ENCODE results near the gene PPFIA1.
"Not testable (repeated sequence)": the region's sequence is repeated elsewhere in the genome, so short reads cannot be mapped to it uniquely, and the experiment has no call there.

The PPFIA1 gene

DNA sequence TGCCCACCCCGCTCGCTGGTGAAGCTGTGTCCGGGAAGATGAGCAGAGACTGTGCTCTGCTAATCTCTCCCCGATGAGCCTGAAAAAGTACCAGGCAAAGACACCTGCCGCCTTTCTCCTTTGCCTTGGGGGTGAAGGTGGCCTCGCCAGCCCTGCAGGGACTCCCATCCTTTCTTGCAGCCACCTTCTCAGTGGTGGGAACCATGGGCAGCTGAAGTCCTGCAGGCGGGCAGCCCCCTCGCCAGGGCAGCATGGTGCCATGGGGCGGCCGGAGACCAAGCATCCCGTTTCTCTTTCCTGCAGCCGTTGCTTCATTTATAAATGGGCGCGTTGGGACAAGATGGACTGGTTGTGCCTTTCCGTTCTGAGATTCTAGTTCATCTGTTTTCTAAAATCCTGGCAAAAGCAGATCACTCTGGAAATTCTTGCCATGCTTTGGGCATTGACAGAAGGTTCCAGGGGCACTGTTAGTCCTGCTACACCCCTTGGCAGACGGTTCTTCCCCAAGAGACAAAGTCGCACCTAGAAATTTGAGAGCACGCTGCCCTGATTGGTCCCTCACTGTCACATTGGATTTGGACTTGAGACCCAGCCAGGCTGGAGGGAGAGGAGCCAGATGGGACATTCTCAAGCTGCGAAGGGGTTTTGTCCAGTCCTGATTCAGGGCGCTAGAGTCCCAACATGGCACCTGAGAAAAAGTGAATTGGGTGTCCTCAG lies 135.3 kb downstream of the PPFIA1 start:
- Histone ChIP-seq H3K27ac (no peak overlapping the region), H3K9ac (ENCODE audit: insufficient read length) (no peak overlapping the region), H3K9me3 (ENCODE audit: low read depth, low read length) (no peaks in the 10 kb centered on the region), H3K4me3 (no peak overlapping the region), H3K36me3 (ENCODE audit: insufficient read depth, low read length) (peaks cover 56% of the 10 kb centered on the region)
- TF ChIP-seq FOXP2 (optimal IDR thresholded peaks at IDR 0.05; ENCODE audit: control extremely low read depth, extremely low read length, insufficient read depth) (no peak), EZH2 (IDR thresholded peaks at IDR 0.05) (no peak), POLR2AphosphoS5 (IDR thresholded peaks at IDR 0.05; ENCODE audit: borderline replicate concordance, low read depth, low read length) (no peak)
- DNase-seq (ENCODE audit: low read depth, low spot score): no peak

DNA sequence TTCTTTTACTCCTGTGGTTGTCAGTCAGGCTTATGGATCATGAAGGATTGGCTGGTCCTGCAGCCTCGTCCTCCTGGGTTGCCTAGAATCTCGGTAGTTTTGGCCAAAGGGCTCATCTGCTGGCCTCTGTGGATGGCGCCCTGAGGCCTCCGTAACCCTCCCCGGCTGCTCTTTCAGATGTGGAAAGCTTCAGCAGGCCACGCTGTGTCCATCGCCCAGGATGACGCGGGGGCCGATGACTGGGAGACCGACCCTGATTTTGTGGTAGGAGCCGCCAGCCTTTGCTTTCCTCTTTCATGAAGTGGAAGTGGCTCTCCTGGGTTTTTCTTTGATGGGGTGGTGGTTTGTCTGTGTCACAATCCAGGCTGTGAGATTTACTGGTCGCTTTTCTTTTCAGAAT lies 136.6 kb downstream of the PPFIA1 start:
- TF ChIP-seq POLR2AphosphoS5 (IDR thresholded peaks at IDR 0.05; ENCODE audit: borderline replicate concordance, low read depth, low read length) (no peak), EZH2 (IDR thresholded peaks at IDR 0.05) (no peak), FOXP2 (optimal IDR thresholded peaks at IDR 0.05; ENCODE audit: control extremely low read depth, extremely low read length, insufficient read depth) (no peak)
- Histone ChIP-seq H3K9ac (ENCODE audit: insufficient read length) (no peak overlapping the region), H3K36me3 (ENCODE audit: insufficient read depth, low read length) (peaks cover 68% of the 10 kb centered on the region), H3K4me3 (no peak overlapping the region), H3K9me3 (ENCODE audit: low read depth, low read length) (no peaks in the 10 kb centered on the region), H3K27ac (no peak overlapping the region)
- no peak for DNase-seq (ENCODE audit: low read depth, low spot score)

DNA sequence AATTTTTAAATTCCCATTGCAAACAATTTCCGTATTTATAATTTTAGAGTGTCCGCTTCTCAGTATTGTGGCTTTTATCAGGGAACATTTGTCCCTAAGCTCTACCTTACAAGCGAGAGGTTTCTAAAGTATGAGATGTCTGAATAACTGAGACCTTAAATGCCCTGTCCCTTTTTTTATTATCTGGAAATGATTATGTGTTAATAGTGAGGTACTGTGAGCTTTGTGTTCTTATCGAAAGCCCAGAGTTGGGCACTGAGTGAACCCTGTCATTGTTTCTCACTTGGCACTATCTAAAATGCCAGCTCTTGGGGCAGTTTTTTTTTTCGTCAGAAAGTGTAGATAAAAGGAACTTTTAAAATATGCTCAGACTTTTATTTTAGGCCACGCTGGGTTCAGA lies 137.3 kb downstream of the PPFIA1 start:
- H3K9me3 ChIP-seq (ENCODE audit: low read depth, low read length): no peaks in the 10 kb centered on the region
- no peak overlapping the region for H3K9ac ChIP-seq (ENCODE audit: insufficient read length)
- no peak for TF ChIP-seq FOXP2 (optimal IDR thresholded peaks at IDR 0.05; ENCODE audit: control extremely low read depth, extremely low read length, insufficient read depth)
- no peak for TF ChIP-seq EZH2 (IDR thresholded peaks at IDR 0.05)
- no peak for TF ChIP-seq POLR2AphosphoS5 (IDR thresholded peaks at IDR 0.05; ENCODE audit: borderline replicate concordance, low read depth, low read length)
- no peak overlapping the region for H3K4me3 ChIP-seq
- peaks cover 75% of the 10 kb centered on the region for H3K36me3 ChIP-seq (ENCODE audit: insufficient read depth, low read length)
- no peak overlapping the region for H3K27ac ChIP-seq
- DNase-seq (ENCODE audit: low read depth, low spot score): no peak

DNA sequence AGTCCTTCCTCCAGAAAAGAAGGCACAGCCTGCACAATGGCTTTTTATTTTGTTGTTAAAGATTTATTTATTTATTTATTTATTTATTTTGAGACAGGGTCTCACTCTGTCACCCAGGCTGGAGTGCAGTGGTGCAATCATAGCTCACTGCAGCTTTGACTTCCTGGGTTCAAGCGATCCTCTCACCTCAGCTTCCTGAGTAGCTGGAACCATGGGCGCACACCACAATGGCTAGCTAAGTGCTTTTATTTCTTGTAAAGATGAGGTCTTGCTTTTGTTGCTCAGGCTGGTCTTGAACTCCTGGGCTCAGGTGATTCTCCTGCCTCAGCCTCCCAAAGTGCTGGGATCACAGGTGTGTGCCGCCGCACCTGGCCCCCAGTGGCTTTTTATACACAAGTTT lies 137.8 kb downstream of the PPFIA1 start:
- not testable (repeated sequence) for H3K9ac ChIP-seq (ENCODE audit: insufficient read length); H3K27ac ChIP-seq; DNase-seq (ENCODE audit: low read depth, low spot score); H3K9me3 ChIP-seq (ENCODE audit: low read depth, low read length); H3K4me3 ChIP-seq
- H3K36me3 ChIP-seq (ENCODE audit: insufficient read depth, low read length): peaks cover 79% of the 10 kb centered on the region

DNA sequence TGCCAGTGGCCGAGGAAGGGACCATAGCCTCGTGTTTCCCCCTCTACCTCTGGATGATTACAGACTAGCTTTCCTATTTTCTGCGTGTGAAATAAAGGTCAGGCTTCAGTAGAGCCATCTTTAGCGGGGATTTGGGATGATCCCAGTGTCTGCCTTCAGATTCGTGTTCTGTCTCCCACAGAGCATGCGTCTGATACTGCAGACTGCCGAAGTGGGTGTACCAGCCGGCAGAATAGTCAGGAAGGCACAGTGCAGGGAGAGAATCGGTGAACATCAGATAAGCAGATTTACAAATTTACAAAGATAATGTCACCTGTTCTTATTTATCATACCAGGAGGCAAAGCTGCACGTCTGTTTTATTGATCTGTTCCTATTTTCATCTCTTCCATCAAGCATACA lies 138.9 kb downstream of the PPFIA1 start:
- H3K9ac ChIP-seq (ENCODE audit: insufficient read length): no peak overlapping the region
- H3K9me3 ChIP-seq (ENCODE audit: low read depth, low read length): no peaks in the 10 kb centered on the region
- no peak for DNase-seq (ENCODE audit: low read depth, low spot score)
- H3K4me3 ChIP-seq: no peak overlapping the region
- no peak overlapping the region for H3K27ac ChIP-seq
- no peak for TF ChIP-seq POLR2AphosphoS5 (IDR thresholded peaks at IDR 0.05; ENCODE audit: borderline replicate concordance, low read depth, low read length)
- no peak for TF ChIP-seq EZH2 (IDR thresholded peaks at IDR 0.05)
- no peak for TF ChIP-seq FOXP2 (optimal IDR thresholded peaks at IDR 0.05; ENCODE audit: control extremely low read depth, extremely low read length, insufficient read depth)
- peaks cover 87% of the 10 kb centered on the region for H3K36me3 ChIP-seq (ENCODE audit: insufficient read depth, low read length)

DNA sequence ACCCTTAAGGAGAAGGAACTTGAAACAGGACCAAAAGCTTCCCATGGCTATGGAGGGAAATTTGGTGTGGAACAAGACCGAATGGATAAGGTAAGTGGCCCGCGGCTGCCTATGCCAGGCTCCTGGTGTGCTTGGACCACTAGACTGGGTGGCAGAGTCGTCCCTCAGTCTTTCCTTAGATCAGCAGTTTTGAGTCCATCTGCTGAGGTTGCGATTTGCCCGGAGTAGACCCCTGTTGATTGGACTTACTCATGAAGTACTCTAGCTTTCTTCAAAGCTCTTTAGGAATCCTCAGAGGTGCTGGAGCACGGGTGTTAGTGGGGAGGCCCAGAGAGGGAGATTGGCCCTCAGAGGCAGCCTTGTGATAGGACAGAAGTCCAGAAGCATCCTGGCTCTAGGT lies 139.4 kb downstream of the PPFIA1 start:
- DNase-seq (ENCODE audit: low read depth, low spot score): no peak
- Histone ChIP-seq H3K27ac (no peak overlapping the region), H3K9me3 (ENCODE audit: low read depth, low read length) (no peaks in the 10 kb centered on the region), H3K9ac (ENCODE audit: insufficient read length) (no peak overlapping the region), H3K36me3 (ENCODE audit: insufficient read depth, low read length) (peaks cover 91% of the 10 kb centered on the region), H3K4me3 (no peak overlapping the region)
- TF ChIP-seq POLR2AphosphoS5 (IDR thresholded peaks at IDR 0.05; ENCODE audit: borderline replicate concordance, low read depth, low read length) (no peak), EZH2 (IDR thresholded peaks at IDR 0.05) (no peak), FOXP2 (optimal IDR thresholded peaks at IDR 0.05; ENCODE audit: control extremely low read depth, extremely low read length, insufficient read depth) (no peak)

DNA sequence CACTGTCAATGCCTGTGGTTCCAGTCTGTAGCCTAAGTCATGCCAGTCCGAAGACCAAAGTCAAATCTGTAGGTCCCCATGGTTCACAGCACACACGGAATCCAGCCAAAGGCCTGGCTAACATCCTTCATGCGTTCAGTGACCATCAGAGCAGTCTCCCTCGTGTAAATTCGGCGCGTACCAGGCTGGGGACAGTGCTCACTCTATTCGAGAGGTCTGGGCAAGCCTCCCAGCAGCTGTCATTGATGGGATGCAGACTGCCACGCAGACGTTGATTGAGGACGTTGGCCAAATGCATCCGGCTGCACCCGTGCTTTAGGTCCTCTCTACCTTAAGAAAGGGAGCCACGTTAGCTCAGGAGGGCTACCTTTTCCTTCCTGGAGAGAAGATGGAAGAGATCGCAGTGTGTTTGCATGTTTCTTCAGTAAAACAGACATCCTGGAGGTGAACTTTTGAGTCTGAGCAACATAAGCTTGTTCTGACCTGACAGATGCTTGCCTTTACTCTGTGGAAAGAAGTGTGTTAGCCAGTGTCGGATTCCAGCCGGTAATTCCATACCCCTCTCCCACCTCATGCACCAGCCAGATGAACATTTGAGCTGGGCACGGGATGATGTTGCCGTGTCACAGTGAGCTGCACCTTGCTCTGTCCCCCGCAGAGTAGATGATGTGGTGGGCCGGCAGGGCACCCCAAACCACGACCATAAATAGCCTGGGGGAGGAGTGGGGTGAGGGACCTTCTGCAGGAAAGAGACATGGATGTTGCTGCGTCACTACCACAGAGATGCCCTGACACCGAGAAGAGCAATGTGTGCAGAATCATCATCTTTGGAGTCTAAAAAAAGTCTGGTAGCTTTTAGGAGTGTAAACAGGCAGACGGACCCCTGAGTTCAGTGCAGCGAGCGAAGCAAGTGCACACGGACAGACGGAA lies 140.1 kb downstream of the PPFIA1 start:
- no peak overlapping the region for H3K4me3 ChIP-seq
- no peak for DNase-seq (ENCODE audit: low read depth, low spot score)
- H3K9ac ChIP-seq (ENCODE audit: insufficient read length): no peak overlapping the region
- H3K27ac ChIP-seq: no peak overlapping the region
- TF ChIP-seq EZH2 (IDR thresholded peaks at IDR 0.05) (no peak), POLR2AphosphoS5 (IDR thresholded peaks at IDR 0.05; ENCODE audit: borderline replicate concordance, low read depth, low read length) (no peak), FOXP2 (optimal IDR thresholded peaks at IDR 0.05; ENCODE audit: control extremely low read depth, extremely low read length, insufficient read depth) (no peak)
- no peaks in the 10 kb centered on the region for H3K9me3 ChIP-seq (ENCODE audit: low read depth, low read length)
- peaks cover 92% of the 10 kb centered on the region for H3K36me3 ChIP-seq (ENCODE audit: insufficient read depth, low read length)

DNA sequence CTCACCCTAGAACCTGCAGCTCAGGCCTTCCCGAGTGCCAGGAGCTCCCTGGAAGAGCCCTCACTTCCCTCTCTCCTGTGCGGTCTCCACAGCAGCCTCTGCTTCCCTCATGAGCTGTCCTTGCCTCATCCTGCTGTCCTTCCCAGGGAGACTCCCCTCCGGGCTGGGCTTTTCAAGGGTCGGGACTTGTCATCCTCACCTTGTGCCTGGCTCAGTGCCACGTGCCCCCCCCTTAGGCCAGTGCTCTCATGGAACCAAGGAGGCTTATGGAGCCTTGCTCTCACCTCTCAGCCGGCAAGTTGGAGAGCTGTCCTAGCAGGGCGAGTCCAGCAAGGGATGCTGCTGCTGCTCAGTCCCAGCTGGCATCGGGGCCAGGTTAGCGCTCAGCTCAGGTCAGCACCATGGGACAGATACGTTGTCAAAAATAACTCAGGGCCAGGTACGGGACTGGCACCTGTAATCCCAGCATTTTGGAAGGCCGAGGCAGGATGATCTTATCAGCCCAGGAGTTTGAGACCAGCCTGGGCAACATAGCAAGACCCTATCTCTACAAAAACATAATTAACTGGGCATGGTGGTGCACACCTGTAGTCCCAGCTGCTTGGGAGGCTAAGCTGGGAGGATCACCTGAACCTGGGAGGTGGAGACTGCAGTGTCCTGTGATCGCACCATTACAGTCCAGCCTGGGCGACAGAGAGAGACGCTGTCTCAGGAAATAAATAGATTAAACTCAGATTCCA lies 141.4 kb downstream of the PPFIA1 start:
- TF ChIP-seq POLR2AphosphoS5 (IDR thresholded peaks at IDR 0.05; ENCODE audit: borderline replicate concordance, low read depth, low read length): no peak
- no peak for TF ChIP-seq EZH2 (IDR thresholded peaks at IDR 0.05)
- TF ChIP-seq FOXP2 (optimal IDR thresholded peaks at IDR 0.05; ENCODE audit: control extremely low read depth, extremely low read length, insufficient read depth): no peak
- no peak overlapping the region for H3K27ac ChIP-seq
- H3K9ac ChIP-seq (ENCODE audit: insufficient read length): no peak overlapping the region
- DNase-seq (ENCODE audit: low read depth, low spot score): no peak
- no peak overlapping the region for H3K4me3 ChIP-seq
- peaks cover 90% of the 10 kb centered on the region for H3K36me3 ChIP-seq (ENCODE audit: insufficient read depth, low read length)
- no peaks in the 10 kb centered on the region for H3K9me3 ChIP-seq (ENCODE audit: low read depth, low read length)

All from SK-N-MC (cell line).